ENCODE data around the gene STX8.

STX8 gene

DNA sequence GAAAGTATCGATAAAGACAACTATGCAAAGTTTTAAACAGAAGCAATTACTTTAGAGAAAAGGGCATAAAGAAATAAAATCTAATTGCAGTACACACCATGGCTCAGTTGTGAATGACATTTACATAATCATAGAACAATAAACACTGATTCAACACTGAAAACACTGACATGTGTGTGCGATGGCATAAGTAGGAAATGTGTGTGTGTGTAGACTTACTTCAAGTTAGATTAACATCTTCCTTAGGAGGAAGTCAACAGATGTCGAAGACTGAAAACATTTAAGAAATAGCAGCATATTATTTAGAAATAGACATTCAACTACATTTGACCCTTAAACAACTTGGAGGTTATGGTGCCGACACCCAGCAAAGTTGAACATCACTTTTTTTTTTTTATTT, 172.4 kb downstream of the STX8 start:
- Histone ChIP-seq H3K27me3 (no peaks in the 10 kb centered on the region), H3K9me3 (no peaks in the 10 kb centered on the region), H3K4me3 (ENCODE audit: low read depth, low read length) (no peak overlapping the region), H3K36me3 (no peaks in the 10 kb centered on the region), H3K4me1 (no peaks in the 10 kb centered on the region)
- DNase-seq, result no peak
- TF ChIP-seq, protein P1, sequence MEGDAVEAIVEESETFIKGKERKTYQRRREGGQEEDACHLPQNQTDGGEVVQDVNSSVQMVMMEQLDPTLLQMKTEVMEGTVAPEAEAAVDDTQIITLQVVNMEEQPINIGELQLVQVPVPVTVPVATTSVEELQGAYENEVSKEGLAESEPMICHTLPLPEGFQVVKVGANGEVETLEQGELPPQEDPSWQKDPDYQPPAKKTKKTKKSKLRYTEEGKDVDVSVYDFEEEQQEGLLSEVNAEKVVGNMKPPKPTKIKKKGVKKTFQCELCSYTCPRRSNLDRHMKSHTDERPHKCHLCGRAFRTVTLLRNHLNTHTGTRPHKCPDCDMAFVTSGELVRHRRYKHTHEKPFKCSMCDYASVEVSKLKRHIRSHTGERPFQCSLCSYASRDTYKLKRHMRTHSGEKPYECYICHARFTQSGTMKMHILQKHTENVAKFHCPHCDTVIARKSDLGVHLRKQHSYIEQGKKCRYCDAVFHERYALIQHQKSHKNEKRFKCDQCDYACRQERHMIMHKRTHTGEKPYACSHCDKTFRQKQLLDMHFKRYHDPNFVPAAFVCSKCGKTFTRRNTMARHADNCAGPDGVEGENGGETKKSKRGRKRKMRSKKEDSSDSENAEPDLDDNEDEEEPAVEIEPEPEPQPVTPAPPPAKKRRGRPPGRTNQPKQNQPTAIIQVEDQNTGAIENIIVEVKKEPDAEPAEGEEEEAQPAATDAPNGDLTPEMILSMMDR (IDR thresholded peaks at IDR 0.05; ENCODE audit: low read depth, low read length), result no peak

DNA sequence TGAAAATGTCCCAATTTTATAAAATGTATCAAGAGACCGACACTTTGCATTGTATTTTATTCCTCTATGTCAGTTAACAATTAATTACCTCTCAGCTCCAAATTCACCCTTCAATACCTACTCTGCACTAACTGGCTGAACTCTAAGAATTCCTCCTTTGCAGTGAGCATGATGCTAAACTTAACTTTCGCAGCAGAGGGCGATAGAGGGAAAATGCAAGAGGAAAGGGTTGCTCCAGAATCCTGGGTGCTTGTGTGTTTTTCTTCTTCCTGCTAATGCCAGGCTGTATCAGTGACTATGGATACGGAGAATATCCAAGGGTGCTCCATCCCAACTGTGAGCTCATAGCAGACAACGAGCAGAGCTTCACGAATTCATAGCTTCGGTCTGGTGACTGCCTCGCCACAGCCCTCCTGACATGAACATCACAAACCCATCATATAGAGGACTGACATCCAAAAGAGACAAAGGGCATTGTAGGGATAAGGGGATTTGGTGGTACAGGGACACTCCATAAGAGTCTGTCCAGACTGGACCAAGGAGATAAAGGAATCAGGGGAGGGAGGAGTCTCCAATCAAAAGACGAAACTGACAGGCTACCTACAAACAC, 172.9 kb downstream of the STX8 start:
- Histone ChIP-seq H3K4me1 (no peaks in the 10 kb centered on the region), H3K27me3 (no peaks in the 10 kb centered on the region), H3K4me3 (ENCODE audit: low read depth, low read length) (no peak overlapping the region), H3K9me3 (no peaks in the 10 kb centered on the region), H3K36me3 (no peaks in the 10 kb centered on the region)
- TF ChIP-seq, protein P1 (IDR thresholded peaks at IDR 0.05; ENCODE audit: low read depth, low read length), result peak; percentile 32
- peak; percentile 12 for DNase-seq

DNA sequence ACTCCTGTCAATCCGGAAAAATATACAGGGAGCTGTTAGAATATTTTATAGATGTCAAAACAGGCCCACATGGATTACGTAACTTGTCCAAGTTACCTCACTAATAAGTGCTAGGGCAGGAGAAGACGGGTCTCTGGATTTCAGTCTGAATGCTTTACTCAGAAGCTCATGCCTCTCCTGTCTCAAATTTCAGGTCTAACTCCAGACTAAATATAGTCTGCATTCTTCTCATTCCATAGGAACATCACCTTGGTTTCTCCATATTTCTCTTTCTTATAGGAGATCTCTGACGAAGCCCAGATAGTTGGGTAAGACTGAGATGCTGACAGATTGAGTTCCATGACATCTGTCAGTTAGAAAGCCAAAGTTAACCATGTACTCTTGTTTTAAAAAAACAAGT, 174.2 kb downstream of the STX8 start:
- no peak for DNase-seq
- H3K4me1 ChIP-seq, result no peaks in the 10 kb centered on the region
- no peaks in the 10 kb centered on the region for H3K9me3 ChIP-seq
- no peaks in the 10 kb centered on the region for H3K36me3 ChIP-seq
- no peaks in the 10 kb centered on the region for H3K27me3 ChIP-seq
- TF ChIP-seq, protein P1 (IDR thresholded peaks at IDR 0.05; ENCODE audit: low read depth, low read length), result no peak
- no peak overlapping the region for H3K4me3 ChIP-seq (ENCODE audit: low read depth, low read length)

DNA sequence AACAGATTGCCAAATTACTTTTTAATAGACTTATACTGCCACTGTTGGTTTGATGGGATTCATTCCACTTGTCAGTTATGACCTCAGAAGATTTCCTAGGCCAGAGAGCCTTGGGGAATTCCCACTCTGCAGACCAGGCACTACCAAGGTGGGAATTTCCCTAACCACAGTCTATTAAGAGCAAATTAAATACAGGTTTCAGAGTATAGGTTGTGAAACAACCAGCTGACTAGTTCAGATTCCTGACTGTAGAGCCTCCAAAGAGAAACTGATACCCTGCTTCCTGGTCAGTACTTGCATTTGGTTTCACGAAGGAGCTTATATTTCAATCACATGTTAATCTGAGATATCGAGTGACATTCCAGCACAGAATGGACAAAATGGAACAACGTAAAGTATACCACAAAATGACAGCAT, 186.5 kb downstream of the STX8 start:
- TF ChIP-seq, protein P1 (IDR thresholded peaks at IDR 0.05; ENCODE audit: low read depth, low read length), result no peak
- Histone ChIP-seq H3K4me1 (no peaks in the 10 kb centered on the region), H3K27me3 (no peaks in the 10 kb centered on the region), H3K36me3 (no peaks in the 10 kb centered on the region), H3K9me3 (no peaks in the 10 kb centered on the region), H3K4me3 (ENCODE audit: low read depth, low read length) (no peak overlapping the region)
- DNase-seq, result no peak

DNA sequence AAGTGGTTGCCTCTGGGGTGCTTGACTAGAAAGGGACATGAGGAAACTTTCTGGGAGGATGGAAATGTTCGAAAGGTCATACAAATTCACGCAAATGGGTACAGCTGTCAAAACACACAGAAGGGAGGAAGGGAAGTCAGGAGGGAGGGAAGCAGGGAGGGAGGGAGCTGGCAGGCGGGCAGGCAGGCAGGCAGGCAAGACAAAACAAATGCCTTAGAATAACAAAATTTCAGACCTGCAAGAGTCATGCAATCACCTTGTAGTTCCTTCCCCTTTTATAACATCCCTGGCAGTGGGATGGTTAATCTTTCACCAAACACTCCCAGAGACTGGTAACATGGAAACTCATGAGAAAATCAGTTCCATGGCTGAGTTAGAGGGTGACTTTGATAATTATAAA, 189.2 kb downstream of the STX8 start:
- Histone ChIP-seq H3K4me1 (no peaks in the 10 kb centered on the region), H3K9me3 (no peaks in the 10 kb centered on the region), H3K27me3 (no peaks in the 10 kb centered on the region), H3K36me3 (no peaks in the 10 kb centered on the region), H3K4me3 (ENCODE audit: low read depth, low read length) (no peak overlapping the region)
- TF ChIP-seq, protein P1 (IDR thresholded peaks at IDR 0.05; ENCODE audit: low read depth, low read length), result no peak
- DNase-seq, result no peak

DNA sequence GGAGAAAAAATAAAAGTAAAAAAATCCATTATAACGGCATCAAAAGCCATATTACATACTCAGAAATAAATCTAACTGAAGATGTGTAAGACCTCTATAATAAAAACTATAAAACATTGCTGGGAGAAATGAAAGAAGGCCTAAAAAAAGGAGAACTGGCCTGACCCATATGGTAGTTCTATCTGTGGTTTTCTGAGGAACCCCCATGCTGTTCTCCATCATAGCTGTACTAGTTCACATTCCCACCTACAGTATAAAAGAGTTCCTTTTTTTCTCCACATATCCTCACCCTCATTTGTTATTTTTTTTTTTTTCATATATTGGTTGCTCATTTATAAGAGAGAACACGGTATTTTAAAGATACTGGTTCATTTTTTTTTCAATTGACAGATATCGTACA, 191.8 kb downstream of the STX8 start:
- TF ChIP-seq, protein P1 (IDR thresholded peaks at IDR 0.05; ENCODE audit: low read depth, low read length), result no peak
- Histone ChIP-seq H3K36me3 (no peaks in the 10 kb centered on the region), H3K4me1 (no peaks in the 10 kb centered on the region), H3K4me3 (ENCODE audit: low read depth, low read length) (no peak overlapping the region), H3K9me3 (no peaks in the 10 kb centered on the region), H3K27me3 (no peaks in the 10 kb centered on the region)
- DNase-seq, result no peak
